GM19395 (cell line): ENCODE data around the gene ARF3.

Experiments
- ATAC-seq: cut with Tn5 transposase; IDR thresholded peaks from one replicate; pipeline ENCODE4 v1.9.1; 2021; ENCODE audit warnings: mild to moderate bottlenecking, moderate library complexity; ENCODE audit not compliant: unreplicated experiment

Gene ARF3

DNA sequence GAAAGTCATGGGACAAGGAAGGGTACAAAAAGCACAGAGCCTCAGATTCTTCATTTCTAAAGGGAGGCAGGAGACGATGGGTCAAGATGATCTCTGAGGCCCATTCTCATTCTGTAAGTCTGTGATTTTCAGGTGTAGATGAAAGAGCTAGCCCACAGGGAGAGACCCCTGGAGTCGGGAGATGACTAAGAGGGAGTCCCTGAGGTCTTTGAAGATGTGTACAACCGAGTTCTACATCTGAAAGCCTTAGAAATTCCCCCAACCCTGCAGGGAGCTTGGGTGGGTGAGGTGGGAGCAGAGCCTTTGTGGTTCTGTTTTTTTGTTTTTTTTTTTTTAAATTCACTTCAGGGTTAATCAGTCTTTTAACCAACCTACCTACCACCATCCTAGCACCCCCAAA lies 11.2 kb upstream of the ARF3 start:
- no peak for ATAC-seq

DNA sequence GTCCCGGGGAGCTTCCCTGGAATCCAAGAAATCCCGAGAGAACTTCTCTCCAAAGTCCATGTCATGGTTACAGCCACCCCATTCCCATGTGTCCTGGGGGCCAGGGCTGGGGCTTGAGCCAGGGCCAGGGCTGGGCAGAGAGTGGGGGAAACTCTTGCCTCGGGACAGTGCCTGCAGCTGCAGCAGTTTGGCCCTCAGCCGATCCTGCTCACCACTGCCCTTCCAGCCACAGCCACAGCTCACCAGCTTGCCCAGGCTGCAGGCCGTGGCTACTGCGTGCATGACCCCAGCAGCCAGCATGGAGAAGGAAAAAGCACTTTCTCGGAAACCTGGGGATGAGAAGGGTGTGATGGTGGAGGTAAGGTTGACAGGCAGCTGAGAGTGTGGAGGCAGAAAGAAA lies 10.7 kb upstream of the ARF3 start:
- no peak for ATAC-seq

DNA sequence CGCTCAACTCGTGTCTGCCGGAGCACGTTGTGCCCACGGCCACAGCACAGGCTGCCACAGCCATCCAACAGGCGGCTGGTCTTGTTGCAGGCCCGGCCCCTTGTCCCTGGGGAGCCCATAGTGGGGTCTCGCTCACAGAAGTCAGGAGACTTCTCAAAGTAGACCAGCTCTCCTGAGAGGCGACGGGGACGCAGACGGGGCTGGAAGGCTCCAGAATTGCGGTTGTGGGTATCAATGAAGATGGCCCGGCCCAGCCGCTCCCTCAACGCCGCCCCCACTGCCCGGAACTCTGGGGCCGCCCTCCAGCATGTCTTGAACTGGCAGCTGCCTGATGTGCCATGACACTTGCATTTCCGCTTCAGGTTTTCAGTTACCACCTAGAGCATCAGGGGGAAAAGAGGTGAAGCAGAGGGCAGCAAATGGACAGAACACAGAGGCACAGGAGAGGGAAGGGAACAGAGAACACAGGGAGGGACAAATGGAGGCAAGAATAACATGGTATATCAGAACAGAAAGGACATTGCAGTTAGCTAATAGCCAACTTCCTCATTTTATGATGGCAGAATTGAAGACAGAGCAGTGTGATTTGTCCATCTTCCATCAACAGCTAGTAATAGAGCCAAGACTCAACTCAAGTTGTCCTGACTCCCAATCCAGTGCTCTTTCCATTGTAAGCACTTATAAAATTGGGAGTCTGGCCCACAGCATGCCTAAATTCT lies 9.0 kb upstream of the ARF3 start:
- no peak for ATAC-seq

DNA sequence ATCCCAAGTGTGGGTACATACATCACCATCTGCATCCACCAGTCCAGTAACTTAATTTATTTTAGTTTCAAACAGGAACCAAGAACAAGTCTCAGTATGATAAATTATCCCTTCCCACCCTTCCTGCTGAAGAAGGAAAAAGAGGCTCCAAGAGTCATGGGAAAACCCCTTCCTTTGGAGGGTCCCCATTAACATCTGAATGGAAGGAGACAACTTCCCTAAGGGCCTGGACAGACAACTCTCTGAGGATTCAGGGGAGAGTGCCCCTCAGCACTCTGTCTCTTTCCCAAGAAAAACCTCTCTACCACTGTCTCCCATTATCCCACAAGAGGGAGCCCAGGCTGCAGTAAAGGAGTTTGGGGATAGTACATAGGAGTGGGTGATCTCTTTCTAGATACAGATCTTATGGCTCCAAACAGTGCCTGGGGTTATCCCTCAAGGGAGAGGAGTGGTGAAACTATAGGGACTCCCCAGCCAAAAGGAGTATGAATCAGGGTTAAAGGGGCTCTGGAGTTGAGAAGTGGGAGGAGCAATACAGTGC lies 8.1 kb upstream of the ARF3 start:
- ATAC-seq, result no peak

DNA sequence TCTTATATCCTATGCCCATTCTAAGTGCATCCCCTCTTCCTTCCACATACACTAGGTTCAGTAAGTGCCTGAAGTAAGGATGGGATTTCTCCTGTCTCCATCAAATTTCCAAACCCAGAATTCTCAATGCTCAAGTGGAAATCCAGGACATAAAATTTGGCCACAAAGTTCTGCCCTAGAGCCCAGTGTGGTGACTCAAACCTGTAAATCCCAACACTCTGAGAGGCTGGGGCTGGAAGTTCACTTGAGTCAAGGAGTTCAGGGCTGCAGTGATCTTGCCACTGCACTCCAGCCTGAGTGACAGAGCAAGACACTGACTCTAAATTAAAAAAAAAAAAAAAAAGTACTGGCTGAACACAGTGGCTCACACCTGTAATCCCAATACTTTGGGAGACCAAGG lies 4.5 kb upstream of the ARF3 start:
- ATAC-seq, result no peak

DNA sequence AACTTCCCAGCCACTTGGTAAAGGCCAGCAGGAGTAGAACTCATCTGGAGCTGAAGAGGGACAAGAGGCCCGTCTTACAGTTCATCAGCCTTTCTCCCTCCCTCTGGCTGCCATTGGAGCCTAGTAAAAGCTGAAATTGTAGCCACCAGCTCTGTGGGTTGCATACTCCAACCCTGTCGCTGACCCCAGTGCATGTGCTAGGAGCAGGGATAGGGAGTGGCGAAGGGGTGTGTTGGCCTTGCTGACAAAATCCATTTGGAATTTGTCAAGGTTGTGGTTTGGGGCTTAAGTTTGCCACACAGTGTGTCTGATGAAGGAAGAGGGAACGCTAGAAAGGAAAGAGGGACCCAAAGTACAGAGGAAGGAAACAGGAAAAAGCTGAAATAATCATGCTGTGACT lies 4.0 kb upstream of the ARF3 start:
- no peak for ATAC-seq

DNA sequence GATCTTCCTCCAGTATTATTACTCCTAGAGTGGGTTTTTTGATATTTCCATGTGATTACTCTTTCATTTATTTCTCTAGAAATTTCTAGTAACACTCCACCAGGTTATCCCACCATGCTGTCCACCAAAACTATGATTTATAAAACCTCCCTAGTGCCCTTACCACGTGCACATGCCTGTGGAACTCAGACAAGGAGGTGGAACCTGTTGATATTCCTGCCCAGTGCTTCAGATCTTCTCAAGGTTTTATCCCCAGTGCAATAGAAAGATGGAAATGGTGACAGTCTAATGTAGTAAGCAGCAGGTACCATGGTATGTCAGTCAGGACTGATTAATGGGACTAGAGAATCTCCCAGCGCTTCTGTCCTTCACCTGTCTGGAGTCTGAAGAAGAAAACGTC lies 3.5 kb upstream of the ARF3 start:
- no peak for ATAC-seq

DNA sequence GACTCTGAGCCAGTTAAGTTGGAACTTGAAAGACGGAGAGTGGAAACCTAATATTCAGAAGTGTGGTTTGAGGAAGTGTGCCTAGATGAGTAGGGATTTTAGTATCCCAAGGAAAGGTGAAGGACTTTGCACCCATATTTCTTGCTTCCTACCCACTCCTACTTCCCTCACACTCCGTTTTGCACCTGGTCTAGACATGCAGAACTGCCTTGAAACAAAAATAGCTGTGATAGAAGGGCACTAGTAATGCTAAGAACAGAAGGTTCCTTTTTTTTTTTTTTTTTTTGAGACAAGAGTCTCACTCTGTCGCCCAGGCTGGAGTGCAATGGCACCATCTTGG lies 732 bp upstream of the ARF3 start:
- no peak for ATAC-seq

DNA sequence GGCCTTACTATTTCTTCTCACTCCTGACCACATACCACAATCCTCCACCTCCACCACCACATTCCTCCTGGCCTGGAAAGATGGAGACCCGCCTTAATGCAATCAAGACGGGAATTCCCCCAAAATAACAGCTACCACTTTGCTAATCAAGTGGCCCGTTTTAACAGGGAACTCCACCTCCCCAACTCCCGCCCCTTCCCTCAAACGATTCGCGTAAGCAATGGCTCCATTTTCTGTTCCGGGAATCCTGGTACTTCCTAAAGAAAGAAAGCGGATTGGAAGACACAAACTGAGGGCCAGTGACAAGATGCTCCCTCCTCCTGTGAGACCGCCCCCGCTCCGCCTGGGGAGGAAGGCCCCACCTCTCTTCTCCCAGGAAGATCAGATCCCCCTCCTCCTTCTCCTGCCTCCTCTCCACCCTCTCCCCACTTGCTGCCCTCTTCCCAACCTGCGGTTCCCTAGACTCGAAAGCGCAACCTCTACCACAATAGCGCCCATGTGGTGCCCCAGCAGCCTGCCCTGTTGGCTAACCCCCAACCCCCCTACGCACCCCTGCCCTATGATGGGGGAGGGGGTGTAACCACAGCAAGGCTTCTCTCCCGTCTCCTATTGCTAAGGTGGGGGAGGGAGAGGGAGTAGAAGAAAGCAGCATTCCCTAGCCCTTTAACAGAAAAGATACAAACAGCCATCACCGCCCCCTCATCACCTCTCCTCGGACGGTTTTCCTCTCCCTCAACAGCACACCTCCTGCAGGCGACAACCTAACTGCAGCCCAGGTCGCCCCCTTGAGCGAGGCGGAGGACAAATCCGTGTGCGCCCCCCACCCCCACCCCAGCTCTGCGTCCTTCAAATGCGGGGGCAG lies 777 bp downstream of the ARF3 start:
- peak; percentile 18 for ATAC-seq

DNA sequence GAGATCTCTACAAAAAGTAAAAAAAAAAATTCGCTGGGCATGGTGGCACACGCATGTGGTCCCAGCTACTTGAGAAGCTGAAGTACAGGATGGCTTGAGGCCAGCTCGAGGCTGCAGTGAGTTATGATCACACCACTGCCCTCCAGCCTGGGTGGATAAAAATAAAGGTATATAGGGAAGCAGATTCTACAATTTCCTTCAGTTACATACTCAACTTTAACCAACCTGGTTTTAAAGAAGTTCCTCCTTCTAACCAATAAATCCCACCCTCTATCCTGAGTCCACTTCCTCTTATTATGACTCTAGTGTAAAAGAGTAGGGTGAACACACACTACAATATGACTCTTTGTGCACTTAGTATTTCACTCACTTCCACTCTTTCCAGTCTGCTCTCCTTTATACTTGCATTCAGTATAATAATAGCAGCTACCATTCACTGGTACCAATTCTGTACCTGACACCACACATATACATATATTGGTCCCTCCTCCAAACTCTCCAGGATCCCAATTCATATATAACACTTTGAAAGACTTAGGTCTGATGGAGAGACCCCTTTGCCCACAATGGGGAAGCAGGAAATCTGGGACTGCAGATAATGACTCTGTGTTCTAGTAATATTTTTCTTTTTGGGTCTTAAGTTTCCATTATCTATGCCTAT lies 2.3 kb downstream of the ARF3 start:
- ATAC-seq, result no peak

DNA sequence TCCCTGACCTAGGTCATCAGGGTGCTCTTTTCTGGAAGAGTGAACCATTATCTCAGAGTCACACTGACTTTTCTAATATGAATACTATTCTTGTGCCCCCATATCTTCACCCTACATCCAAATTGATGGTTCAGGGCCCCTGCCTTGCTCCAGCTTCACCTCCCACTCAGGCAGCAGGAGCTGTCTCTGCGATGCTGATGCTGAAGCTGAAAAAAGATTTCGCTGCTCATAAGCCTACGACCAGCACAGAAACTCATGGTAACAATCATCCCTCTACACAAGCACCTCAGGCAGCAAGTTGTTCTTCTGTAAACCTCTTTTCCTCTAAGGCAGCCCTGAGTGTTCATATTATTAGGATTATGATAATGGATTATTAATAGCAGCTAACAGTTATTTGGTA lies 3.2 kb downstream of the ARF3 start:
- no peak for ATAC-seq

DNA sequence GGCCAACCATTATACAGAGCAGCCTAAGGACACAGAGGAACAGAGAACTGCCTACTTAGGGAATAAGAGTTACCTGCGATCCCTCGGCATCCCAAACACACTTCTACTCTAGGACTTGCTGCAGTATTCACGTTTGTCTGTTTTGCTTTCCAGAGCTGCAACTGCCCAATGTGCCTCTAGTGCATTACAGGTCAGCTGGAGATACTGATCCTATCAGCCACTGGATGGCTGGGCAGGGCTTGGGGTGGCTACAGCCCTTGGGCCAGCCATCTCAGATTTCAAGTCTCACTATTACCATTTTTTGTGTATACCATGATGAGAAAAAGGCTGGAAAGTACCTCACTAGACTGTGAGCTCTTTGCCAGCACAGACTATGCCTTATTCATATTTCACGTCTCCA lies 4.6 kb downstream of the ARF3 start:
- ATAC-seq, result no peak

DNA sequence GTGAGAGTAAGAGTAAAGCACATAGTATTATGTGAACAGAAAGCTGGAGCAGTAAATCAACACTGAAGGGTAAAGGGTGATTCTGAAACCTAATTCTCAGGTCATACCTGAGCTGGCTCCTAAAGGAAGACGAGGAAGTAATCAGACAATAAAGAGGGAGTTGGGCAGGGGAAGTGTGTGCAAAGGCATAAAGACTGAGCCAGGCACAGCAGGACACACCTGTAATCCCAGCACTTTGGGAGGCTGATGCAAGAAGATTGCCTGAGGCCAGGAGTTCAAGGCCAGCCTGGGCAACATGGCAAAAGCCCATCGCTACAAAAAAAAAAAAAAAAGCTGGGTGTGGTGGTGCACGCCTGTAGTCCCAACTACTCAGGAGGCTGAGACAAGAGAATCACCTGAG lies 9.6 kb downstream of the ARF3 start:
- ATAC-seq, result no peak

DNA sequence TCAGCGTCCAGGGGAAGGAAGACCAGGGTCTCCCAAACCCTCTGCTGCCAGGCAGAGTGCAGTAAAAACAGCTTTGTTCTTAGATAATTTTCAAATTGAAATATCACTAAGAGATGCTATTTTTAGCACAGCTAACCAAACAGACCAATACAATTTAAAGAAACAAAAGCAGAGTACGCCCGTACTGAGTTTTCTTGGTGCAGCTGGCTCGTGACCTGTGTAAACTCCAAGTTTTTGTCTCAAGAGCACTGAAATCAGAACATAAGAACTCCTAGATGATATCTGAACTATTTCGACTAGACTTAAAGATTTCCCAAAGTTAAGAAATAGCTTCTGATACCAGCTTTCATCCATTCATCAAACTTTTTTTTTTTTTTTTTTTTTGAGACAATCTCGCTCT lies 10.3 kb downstream of the ARF3 start:
- no peak for ATAC-seq

DNA sequence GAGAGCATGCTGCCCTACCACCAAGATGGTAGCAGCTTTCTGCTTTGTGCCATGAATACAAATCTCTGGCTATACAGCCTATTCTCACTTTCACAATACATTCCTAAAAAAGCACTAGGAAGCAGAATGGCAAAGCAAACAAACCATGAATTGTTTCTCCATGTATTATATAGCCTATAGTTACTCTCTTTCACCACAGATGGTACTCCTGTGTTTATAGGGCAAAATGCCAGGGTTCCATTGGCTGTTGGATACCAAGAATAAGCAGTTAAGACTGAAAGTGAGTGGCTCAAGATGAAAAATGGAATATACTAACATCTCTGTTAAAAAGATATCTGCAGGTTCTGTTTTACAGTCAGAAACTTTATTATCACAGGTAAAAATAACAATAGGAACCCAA lies 11.1 kb downstream of the ARF3 start:
- ATAC-seq, result no peak

DNA sequence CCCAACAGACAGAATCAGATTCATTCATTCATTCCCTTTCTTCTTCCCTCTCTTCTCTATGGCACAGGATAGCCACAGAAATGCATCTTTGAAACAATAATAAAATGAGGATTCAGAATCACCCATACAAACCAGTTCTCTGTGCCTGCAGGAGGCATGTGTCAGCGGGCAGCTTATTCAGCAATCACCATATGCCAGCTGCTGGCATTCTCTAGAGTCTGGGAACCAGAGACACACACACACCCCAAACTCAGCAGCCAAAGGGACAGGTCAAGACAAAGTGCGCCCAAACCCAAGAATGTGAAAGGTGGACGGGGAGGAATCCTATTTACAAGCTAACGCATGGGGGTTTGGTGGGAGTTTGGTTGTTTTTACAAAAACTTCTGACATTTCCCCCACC lies 14.1 kb downstream of the ARF3 start:
- no peak for ATAC-seq

DNA sequence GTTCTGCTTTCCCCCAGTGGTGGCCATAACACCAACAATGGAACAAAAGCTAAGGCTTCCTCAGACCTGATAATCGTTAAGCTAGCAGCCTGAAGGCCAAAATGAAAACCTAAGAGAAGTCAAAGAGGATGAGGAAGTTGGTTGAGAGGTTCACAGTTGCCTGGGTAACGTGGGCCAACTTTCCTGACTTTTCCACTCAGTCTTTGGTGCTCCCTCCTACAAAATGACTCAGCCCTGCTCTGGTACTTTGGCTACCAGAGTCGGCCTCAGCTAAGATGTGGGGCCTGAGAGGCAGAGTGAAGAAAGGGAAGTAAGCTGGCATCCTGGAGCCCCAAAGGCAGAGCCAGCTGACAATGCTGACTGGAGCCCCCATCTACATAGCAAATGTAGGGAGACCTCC lies 17.1 kb downstream of the ARF3 start:
- no peak for ATAC-seq

DNA sequence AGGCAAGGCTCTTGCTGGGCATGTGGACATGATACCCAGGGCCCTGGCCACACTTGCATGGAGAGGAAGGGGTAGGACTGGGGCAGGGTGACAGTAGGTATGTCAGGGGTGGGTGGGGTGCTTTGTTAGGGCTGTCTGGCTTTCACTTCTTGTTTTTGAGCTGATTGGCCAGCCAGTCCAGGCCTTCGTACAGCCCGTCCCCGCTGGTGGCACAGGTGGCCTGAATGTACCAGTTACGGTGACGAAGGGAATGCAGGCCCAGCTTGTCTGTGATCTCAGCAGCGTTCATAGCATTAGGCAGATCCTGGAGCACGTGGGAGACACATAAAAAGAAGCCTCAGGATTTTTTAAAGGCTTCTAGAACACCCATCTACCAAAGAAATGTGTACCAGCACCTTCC lies 18.5 kb downstream of the ARF3 start:
- no peak for ATAC-seq

DNA sequence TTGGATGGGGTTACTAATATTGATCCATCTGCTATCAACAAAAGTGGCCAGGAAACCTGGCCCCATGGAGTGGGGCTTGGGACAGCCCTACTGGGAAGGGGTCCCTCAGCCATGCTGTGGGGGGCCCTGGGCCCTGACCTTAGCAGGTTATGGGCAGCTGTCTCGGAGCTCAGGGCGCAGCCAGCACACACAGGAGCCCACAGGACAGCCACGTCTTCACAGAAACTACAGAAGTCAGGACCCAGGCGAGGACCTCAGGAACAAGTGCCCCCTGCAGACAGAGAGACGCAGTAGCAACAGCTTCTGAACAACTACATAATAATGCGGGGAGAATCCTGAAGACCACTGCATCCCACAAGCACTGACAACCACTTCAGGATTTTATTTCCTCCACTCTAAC lies 20.1 kb downstream of the ARF3 start:
- ATAC-seq, result no peak

DNA sequence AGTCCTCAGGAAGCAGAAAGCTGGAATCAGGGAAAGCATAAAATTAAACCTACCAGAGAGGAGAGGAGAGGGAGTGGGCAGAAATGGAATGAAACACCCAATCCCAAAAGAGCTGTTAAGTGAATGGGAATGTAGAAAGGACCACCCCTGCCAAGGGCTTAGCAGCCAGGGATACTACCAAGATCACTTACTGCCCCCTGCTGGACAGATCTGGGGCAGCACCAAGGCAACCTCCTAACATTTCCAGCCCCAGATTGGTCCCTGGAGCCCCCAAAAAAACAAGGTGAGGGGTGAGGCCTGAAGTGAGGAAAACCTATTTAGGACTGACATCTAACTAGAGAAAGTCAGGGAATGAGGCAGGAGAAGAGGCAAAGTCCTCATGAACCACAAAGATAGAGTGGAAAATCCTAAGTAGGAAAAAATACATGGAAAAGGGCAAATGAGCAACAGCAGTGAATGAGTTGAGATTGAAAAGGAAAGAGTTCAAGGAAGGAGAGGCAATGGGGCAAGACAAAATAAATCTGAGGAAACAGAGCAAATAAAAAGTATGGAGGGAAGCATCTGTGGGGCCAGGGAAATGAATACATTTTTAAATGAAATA lies 20.8 kb downstream of the ARF3 start:
- no peak for ATAC-seq

DNA sequence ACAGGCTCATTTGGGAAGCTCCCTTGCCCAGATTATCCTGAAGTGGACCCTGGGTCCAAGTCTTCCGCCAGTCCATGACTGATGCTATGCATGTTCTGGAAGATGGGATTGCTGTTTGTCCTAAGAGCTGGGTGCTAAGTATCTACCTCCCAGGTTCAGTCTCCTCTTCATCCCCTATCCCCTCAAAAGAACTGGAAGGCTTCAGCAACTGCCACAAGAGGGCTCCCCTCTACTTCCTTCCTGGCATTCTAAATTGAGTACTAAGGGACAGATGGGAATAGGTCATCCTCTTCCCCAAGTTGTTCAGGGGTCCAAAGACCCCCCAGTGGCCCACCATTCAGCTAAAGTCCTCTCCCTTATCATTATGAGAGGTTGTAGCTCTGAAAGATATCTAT lies 23.0 kb downstream of the ARF3 start:
- no peak for ATAC-seq
